Panc1 (cell line): ENCODE results near the gene ZNF563. TPM values are rescaled to one million over a fixed set of nuclear protein-coding genes. Genes with fewer than 3 reads are reported as not detected.

Experiments used
- ATAC-seq: fragments of 200-7000 bp; cut with Tn5 transposase; 2 replicates; pipeline ENCODE4 v1.9.1; 2020; ENCODE audit warnings: mild to moderate bottlenecking, moderate library complexity
- BruUV-seq: library from RNA; stranded (reverse); fragments of 400-500 nt; replicated peaks from 2 replicates; lab custom pipeline; 2021; lab: Mats Ljungman, UMichigan
- CTCF ChIA-PET: fragments of 300-600 bp; sonication (Branson Sonifier 250); formaldehyde crosslinking; loops from one replicate; lab custom pipeline; 2022; ENCODE audit warnings: antibody characterized with exemption; lab: Charles Lee
- POLR2A ChIA-PET: fragments of 300-600 bp; sonication (Branson Sonifier 250); formaldehyde crosslinking; loops from one replicate; lab custom pipeline; 2022; ENCODE audit warnings: antibody characterized with exemption; lab: Charles Lee
- DNase-seq: peaks from one replicate; pipeline ENCODE4 v3.0.0-alpha.2; 2010; ENCODE audit warnings: low read depth, low spot score
- H3K27ac ChIP-seq: 2 replicates; pipeline ENCODE4 v1.5.1; 2011; ENCODE audit warnings: mild to moderate bottlenecking, low read length, inconsistent platforms
- H3K27me3 ChIP-seq: fragments of 200-500 bp; sonication (Bioruptor generic); 2 replicates; pipeline ENCODE4 v1.6.0; 2014; ENCODE audit warnings: low read length, inconsistent platforms; ENCODE audit not compliant: control insufficient read depth, insufficient read depth
- H3K36me3 ChIP-seq: fragments of 200-500 bp; sonication (Bioruptor generic); 2 replicates; pipeline ENCODE4 v1.5.1; 2014; ENCODE audit warnings: inconsistent platforms, mild to moderate bottlenecking, low read length, moderate library complexity; ENCODE audit not compliant: control insufficient read depth, insufficient read depth
- H3K4me1 ChIP-seq: 2 replicates; pipeline ENCODE4 v1.5.1; 2011; ENCODE audit warnings: inconsistent platforms, mild to moderate bottlenecking, low read length, moderate library complexity; ENCODE audit not compliant: control insufficient read depth, insufficient read depth
- H3K4me3 ChIP-seq, 2 experiments: 2 replicates each; pipeline ENCODE4 v1.5.1; 2011 to 2012; ENCODE audit warnings: low read depth in 2 of 2, low read length in 2 of 2, mild to moderate bottlenecking in 2 of 2, inconsistent platforms in 1 of 2, moderate library complexity in 1 of 2
- H3K9me3 ChIP-seq: fragments of 200-500 bp; sonication (Bioruptor generic); 2 replicates; pipeline ENCODE4 v1.5.1; 2014; ENCODE audit warnings: low read depth, mild to moderate bottlenecking, inconsistent platforms, low read length, moderate library complexity; ENCODE audit not compliant: control insufficient read depth, insufficient read depth
- POLR2AphosphoS5 ChIP-seq: IDR thresholded peaks from 2 replicates; pipeline ENCODE4 v1.6.1; 2012; ENCODE audit warnings: mild to moderate bottlenecking, low read depth, low read length, moderate library complexity
- SIN3A ChIP-seq: IDR thresholded peaks from 2 replicates; pipeline ENCODE4 v1.6.1; 2012; ENCODE audit warnings: low read depth, mild to moderate bottlenecking, low read length, moderate library complexity, borderline replicate concordance; ENCODE audit not compliant: insufficient read depth
- TCF7L2 ChIP-seq: IDR thresholded peaks from 2 replicates; pipeline ENCODE4 v1.6.1; 2011; ENCODE audit warnings: mild to moderate bottlenecking, low read depth, low read length, inconsistent platforms
- in situ Hi-C: cut with HindIII; loops from 2 replicates; pipeline ENCODE4 v1.10.0; 2016; ENCODE audit warnings: low sequenced_read_pairs, low pct_unique_long_range_greater_than_20kb
- intact Hi-C: fragments of 100-400 bp; cut with micrococcal nuclease; formaldehyde crosslinking; loops from one replicate; pipeline ENCODE4 v1.10.0; 2022; ENCODE audit not compliant: unreplicated experiment
- total RNA-seq: library from RNA; stranded (reverse); gene quantifications from one replicate; pipeline ENCODE4 v1.2.1, GENCODE V29; 2021; ENCODE audit not compliant: unreplicated experiment
- TF ChIP-seq, protein P1 (sequence below), 2 experiments: IDR thresholded peaks; 2 replicates each; pipeline ENCODE4 v1.6.1; 2011 to 2012; ENCODE audit warnings: low read depth in 2 of 2, control low read depth in 1 of 2, low read length in 1 of 2, mild to moderate bottlenecking in 1 of 2, moderate library complexity in 1 of 2; ENCODE audit not compliant: insufficient read depth in 1 of 2
- TF ChIP-seq, protein P2 (sequence below): fragments of 450-650 bp; IDR thresholded peaks from 2 replicates; pipeline ENCODE4 v1.5.1; 2017; ENCODE audit warnings: mild to moderate bottlenecking

The ZNF563 gene
- total RNA-seq, 1 experiment from 2014 or later = 2.2 TPM

DNA sequence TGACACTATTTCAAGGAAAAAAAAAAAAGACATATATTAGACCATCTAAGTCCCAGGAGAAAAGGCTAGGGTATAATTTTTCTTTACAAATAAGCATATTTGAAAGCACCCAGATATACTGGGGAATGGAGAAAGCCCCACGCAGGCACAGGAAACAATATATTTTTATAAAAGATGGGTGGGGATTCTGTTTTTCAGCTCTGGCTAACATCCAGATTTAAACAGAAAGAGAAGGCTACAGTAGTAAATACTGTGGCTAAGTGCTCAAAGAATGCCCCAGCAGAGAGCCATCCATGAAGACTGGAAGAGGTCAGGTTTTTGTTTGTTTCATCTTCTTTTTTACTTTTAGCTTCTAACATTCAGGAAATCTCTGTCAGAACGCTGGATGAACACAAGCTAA lies 54.7 kb downstream of the ZNF563 start:
- Histone ChIP-seq H3K36me3 (no peaks in the 10 kb centered on the region), H3K27ac (no peak overlapping the region), H3K9me3 (peaks cover 61% of the 10 kb centered on the region; the same call in 1 of the 2 replicates), H3K4me1 (no peaks in the 10 kb centered on the region), H3K27me3 (no peaks in the 10 kb centered on the region), H3K4me3 (no peak overlapping the region)
- CTCF ChIA-PET = no interaction called here
- in situ Hi-C loops (no loop called here), intact Hi-C loops (no loop called here)
- ATAC-seq (no peak), DNase-seq (no peak)
- no TSS peak for BruUV-seq
- POLR2A ChIA-PET = no interaction called here
- TF ChIP-seq TCF7L2 (no peak), POLR2AphosphoS5 (no peak), SIN3A (no peak)
- TF ChIP-seq, protein P1, sequence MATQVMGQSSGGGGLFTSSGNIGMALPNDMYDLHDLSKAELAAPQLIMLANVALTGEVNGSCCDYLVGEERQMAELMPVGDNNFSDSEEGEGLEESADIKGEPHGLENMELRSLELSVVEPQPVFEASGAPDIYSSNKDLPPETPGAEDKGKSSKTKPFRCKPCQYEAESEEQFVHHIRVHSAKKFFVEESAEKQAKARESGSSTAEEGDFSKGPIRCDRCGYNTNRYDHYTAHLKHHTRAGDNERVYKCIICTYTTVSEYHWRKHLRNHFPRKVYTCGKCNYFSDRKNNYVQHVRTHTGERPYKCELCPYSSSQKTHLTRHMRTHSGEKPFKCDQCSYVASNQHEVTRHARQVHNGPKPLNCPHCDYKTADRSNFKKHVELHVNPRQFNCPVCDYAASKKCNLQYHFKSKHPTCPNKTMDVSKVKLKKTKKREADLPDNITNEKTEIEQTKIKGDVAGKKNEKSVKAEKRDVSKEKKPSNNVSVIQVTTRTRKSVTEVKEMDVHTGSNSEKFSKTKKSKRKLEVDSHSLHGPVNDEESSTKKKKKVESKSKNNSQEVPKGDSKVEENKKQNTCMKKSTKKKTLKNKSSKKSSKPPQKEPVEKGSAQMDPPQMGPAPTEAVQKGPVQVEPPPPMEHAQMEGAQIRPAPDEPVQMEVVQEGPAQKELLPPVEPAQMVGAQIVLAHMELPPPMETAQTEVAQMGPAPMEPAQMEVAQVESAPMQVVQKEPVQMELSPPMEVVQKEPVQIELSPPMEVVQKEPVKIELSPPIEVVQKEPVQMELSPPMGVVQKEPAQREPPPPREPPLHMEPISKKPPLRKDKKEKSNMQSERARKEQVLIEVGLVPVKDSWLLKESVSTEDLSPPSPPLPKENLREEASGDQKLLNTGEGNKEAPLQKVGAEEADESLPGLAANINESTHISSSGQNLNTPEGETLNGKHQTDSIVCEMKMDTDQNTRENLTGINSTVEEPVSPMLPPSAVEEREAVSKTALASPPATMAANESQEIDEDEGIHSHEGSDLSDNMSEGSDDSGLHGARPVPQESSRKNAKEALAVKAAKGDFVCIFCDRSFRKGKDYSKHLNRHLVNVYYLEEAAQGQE (IDR thresholded peaks at IDR 0.05; ENCODE audit: insufficient read depth in 1 of 2, low read depth in 2 of 2, low read length in 1 of 2) = no peak
- TF ChIP-seq, protein P2, sequence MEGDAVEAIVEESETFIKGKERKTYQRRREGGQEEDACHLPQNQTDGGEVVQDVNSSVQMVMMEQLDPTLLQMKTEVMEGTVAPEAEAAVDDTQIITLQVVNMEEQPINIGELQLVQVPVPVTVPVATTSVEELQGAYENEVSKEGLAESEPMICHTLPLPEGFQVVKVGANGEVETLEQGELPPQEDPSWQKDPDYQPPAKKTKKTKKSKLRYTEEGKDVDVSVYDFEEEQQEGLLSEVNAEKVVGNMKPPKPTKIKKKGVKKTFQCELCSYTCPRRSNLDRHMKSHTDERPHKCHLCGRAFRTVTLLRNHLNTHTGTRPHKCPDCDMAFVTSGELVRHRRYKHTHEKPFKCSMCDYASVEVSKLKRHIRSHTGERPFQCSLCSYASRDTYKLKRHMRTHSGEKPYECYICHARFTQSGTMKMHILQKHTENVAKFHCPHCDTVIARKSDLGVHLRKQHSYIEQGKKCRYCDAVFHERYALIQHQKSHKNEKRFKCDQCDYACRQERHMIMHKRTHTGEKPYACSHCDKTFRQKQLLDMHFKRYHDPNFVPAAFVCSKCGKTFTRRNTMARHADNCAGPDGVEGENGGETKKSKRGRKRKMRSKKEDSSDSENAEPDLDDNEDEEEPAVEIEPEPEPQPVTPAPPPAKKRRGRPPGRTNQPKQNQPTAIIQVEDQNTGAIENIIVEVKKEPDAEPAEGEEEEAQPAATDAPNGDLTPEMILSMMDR = no peak

DNA sequence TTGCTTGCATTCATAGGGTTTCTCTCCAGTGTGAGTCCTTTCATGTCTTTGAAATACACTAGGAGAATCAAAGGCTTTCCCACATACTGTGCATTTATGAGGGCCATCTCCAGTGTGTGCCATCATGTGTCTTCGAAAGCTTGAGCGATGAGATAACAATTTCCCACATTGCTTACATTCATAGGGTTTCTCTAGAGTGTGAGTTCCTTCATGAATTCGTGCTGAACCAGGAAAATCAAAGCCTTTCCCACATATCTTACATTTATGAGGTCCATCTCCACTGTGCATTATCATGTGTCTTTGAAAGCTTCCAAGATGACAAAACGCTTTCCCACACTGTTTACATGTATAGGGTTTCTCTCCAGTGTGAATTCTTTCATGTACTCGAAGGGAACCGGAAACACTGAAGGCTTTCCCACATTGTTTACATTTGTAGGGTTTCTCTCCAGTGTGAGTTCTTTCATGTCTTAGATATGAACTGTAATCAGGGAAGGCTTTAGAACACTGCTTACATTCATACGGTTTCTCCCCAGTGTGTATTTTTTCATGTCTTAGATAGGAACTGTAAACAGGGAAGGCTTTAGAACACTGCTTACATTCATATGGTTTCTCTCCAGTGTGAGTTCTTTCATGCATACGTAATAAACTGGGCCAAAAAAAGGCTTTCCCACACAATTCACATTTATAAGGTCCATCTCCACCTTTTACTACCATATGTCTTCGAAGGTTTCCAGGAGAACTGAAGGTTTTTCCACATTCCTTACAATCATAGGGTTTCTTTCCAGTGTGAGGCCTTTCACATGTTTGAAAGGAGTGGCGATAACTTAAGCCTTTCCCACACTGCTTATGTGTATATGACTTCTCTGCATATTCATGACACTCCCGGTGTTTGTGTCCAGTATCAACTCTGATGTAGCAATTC lies 60.2 kb downstream of the ZNF563 start:
- POLR2A ChIA-PET = no interaction called here
- in situ Hi-C loops (no loop called here), intact Hi-C loops (no loop called here)
- ATAC-seq = no peak
- no peaks in the 10 kb centered on the region for H3K36me3 ChIP-seq
- CTCF ChIA-PET = no interaction called here
- H3K27ac ChIP-seq = no peak overlapping the region
- no peaks in the 10 kb centered on the region for H3K27me3 ChIP-seq
- TF ChIP-seq SIN3A (no peak), POLR2AphosphoS5 (no peak), TCF7L2 (no peak)
- TF ChIP-seq, protein P2 = no peak
- TF ChIP-seq, protein P1 (IDR thresholded peaks at IDR 0.05; ENCODE audit: insufficient read depth in 1 of 2, low read depth in 2 of 2, low read length in 1 of 2) = no peak
- H3K4me1 ChIP-seq = no peaks in the 10 kb centered on the region
- H3K4me3 ChIP-seq = no peak overlapping the region
- BruUV-seq = TSS peak; percentile 58
- H3K9me3 ChIP-seq = peaks cover 69% of the 10 kb centered on the region
- no peak for DNase-seq
